Measurements from ENCODE around the gene UBA7.

DNA sequence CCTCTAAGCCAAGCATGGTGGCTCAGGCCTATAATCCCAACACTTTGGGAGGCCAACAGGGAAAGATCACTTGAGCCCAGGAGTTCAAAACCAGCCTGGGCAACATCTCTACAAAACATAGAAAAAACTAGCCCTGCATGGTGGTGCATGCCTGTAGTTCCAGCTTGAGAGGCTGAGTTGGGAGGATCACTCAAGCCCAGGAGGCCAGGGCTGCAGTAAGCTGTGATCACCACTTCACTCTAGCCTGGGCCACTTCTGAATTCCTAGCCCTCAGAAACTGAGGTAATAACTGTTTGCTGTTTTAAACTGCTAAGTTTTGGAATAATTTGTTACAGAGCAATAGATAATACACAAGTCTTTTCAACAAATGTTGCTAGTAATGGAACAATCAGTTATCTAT, 43.8 kb downstream of the UBA7 start:
- TF ChIP-seq, protein P1, sequence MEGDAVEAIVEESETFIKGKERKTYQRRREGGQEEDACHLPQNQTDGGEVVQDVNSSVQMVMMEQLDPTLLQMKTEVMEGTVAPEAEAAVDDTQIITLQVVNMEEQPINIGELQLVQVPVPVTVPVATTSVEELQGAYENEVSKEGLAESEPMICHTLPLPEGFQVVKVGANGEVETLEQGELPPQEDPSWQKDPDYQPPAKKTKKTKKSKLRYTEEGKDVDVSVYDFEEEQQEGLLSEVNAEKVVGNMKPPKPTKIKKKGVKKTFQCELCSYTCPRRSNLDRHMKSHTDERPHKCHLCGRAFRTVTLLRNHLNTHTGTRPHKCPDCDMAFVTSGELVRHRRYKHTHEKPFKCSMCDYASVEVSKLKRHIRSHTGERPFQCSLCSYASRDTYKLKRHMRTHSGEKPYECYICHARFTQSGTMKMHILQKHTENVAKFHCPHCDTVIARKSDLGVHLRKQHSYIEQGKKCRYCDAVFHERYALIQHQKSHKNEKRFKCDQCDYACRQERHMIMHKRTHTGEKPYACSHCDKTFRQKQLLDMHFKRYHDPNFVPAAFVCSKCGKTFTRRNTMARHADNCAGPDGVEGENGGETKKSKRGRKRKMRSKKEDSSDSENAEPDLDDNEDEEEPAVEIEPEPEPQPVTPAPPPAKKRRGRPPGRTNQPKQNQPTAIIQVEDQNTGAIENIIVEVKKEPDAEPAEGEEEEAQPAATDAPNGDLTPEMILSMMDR (IDR thresholded peaks at IDR 0.05), result no peak
- TF ChIP-seq EZH2 (IDR thresholded peaks at IDR 0.05), result no peak

All from neural progenitor cell (in vitro differentiated cells).